ENCODE data around the gene TP53AIP1.

DNA sequence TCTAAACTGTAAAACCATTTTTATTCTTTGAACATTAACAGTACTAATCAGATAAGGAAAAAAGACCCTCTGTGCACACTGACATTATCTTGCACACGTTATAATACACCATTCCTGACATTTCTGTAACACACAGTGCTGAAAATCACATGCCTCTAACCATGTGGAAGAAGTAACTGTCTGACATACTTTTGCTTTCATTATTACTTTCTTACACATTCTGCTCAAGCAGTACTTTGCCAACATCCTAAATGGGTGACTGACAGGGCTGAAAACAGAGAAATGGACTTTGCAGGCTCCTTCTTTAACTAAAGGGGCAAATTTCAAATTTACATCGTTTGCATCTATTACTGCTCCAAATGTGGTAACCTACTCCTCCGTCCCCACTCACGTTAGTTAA, 22.8 kb upstream of the TP53AIP1 start:
- TF ChIP-seq CTCF (IDR thresholded peaks at IDR 0.05 in 2 of 3, conservative IDR thresholded peaks at IDR 0.05 in 1 of 3; ENCODE audit: insufficient read depth in 2 of 3, low read depth in 1 of 3, low read length in 3 of 3) (no peak), POLR2A (conservative IDR thresholded peaks at IDR 0.05) (no peak), ZNF274 (IDR thresholded peaks at IDR 0.05; ENCODE audit: borderline replicate concordance, low read depth, low read length) (no peak), FOXP4 (CRISPR knock-in tag; IDR thresholded peaks at IDR 0.05; ENCODE audit: borderline replicate concordance) (no peak), CBFB (CRISPR knock-in tag; IDR thresholded peaks at IDR 0.05) (no peak), ZNF165 (CRISPR knock-in tag; IDR thresholded peaks at IDR 0.05; ENCODE audit: borderline replicate concordance) (no peak), EZH2 (IDR thresholded peaks at IDR 0.05; ENCODE audit: borderline replicate concordance, low read depth, low read length) (no peak), MAFK (IDR thresholded peaks at IDR 0.05; ENCODE audit: low read length) (no peak), HIVEP1 (CRISPR knock-in tag; IDR thresholded peaks at IDR 0.05) (no peak), RBM17 (IDR thresholded peaks at IDR 0.05; ENCODE audit: borderline replicate concordance, low read depth, low read length) (no peak), RNF219 (CRISPR knock-in tag; IDR thresholded peaks at IDR 0.05) (no peak)
- TF ChIP-seq, protein P1, sequence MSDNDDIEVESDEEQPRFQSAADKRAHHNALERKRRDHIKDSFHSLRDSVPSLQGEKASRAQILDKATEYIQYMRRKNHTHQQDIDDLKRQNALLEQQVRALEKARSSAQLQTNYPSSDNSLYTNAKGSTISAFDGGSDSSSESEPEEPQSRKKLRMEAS (CRISPR knock-in tag; IDR thresholded peaks at IDR 0.05), result no peak
- TF ChIP-seq, protein P2, sequence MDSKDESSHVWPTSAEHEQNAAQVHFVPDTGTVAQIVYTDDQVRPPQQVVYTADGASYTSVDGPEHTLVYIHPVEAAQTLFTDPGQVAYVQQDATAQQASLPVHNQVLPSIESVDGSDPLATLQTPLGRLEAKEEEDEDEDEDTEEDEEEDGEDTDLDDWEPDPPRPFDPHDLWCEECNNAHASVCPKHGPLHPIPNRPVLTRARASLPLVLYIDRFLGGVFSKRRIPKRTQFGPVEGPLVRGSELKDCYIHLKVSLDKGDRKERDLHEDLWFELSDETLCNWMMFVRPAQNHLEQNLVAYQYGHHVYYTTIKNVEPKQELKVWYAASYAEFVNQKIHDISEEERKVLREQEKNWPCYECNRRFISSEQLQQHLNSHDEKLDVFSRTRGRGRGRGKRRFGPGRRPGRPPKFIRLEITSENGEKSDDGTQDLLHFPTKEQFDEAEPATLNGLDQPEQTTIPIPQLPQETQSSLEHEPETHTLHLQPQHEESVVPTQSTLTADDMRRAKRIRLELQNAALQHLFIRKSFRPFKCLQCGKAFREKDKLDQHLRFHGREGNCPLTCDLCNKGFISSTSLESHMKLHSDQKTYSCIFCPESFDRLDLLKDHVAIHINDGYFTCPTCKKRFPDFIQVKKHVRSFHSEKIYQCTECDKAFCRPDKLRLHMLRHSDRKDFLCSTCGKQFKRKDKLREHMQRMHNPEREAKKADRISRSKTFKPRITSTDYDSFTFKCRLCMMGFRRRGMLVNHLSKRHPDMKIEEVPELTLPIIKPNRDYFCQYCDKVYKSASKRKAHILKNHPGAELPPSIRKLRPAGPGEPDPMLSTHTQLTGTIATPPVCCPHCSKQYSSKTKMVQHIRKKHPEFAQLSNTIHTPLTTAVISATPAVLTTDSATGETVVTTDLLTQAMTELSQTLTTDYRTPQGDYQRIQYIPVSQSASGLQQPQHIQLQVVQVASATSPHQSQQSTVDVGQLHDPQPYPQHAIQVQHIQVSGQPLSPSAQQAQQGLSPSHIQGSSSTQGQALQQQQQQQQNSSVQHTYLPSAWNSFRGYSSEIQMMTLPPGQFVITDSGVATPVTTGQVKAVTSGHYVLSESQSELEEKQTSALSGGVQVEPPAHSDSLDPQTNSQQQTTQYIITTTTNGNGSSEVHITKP (IDR thresholded peaks at IDR 0.05; ENCODE audit: partially characterized antibody), result no peak

Measured in K562 (cell line).